ENCODE results near the gene NRG3.

GRCh38 chr10:82468453-82468852, 593.5 kb downstream of the NRG3 start:
- no peak for TF ChIP-seq CTCF (IDR thresholded peaks at IDR 0.05)
- no peak for TF ChIP-seq POLR2A (IDR thresholded peaks at IDR 0.05)
